Activated T-cell treated with anti-CD3 and anti-CD28 coated beads, Interleukin-2, amount 50 U/mL, for 48 hours (primary cell): Measurements from ENCODE around the gene C1QTNF6.

Experiments
- DNase-seq, 2 experiments: peaks; one replicate each; pipeline ENCODE4 v3.0.0-alpha.2; 2020

The C1QTNF6 gene

DNA sequence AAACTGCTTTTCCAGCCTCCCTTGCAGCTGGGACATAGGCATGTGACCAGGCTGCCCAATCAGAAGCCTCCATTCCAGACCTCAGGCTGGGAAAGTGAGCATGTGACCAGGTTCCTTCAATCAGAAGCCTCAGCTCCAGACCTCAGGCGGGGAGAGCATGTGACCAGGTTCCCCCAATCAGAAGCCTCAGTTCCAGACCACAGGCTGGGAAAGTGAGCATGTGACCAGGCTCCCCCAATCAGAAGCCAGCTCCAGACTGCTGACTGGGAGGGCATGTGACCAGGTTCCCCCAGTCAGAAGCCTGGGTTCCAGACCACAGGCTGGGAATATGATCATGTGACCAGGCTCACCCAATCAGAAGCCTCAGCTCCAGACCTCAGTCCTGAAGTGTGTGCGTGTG, 26.6 kb downstream of the C1QTNF6 start:
- peak; percentile 60 to 70 for DNase-seq

GRCh38 chr22:37160027-37160426, 28.0 kb downstream of the C1QTNF6 start:
- DNase-seq: no peak

DNA sequence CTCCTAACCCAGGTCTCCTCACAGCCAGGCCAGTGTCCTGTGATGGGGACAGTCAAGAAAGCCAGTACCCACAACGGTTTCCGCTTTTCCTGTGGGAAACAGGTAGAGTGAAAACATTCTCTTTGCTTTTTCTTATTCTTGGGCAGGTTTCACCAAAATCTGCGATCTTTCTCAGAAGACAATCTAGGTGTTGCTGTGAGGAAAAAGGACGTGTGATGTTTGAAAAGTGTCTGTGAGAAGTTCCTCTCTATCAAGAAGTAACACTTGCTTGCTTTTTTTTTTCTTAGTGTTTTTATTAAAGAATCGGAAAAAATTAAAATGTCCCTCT, 29.1 kb downstream of the C1QTNF6 start:
- DNase-seq: no peak

- no peak for DNase-seq
Measured at GRCh38 chr22:37157516-37158285, 30.3 kb downstream of the C1QTNF6 start.

DNA sequence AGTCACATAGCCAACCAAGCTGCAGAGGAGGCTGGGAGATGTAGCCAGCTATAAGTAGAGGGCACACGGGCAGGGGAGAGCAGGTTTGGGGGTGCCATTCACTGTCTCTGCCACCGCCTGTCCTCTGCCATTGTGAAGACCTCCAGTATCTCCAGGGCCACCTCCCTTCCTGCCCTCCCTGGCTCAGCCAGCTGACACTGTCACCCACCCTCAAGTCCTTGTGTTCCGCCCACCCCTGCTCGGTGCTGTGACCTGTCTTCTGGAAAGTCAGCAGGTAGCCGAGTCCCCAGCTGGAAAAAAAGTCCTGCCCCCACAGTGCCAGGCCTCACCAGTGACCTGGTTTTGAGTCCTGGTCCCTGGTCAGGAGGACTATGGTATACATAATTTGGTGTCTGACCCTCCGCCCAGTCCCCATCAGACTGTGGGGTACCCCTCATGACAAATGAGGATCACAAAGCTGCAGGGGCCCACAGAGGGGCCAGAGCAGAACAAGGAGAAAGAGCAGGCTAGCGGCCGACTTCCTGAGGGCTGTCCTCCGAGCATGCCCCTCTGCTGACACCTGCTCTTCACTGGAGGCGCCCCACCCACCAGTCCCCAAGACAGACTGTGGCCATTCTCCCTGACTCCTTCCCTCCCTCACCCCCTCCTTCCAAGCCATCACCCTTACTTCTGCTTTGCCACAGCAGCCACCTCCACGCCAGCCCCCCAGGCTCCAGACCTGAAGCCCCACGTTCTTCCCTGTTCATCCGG, 31.2 kb downstream of the C1QTNF6 start:
- DNase-seq: no peak

DNA sequence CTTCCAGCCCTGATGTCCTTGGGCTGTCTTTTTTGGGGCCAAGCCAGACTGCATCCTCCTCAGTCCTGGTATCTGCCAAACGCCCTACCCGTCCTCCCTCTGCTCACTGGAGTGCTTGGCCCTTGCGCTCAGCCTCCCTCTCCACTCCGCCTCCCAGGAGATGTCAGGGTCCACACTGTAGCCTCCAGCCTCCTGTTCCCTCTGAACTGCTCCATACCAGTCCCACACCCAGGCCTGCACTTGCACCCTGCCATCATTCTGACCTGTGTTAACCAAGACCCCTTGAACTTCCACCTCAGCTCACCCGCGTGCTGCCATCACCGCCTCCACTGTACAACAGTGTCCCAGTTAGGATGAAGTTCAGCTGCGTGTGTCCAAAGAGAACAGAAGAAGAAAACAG, 32.1 kb downstream of the C1QTNF6 start:
- no peak for DNase-seq

GRCh38 chr22:37154925-37155712, 32.9 kb downstream of the C1QTNF6 start:
- DNase-seq: peak; percentile 56 to 60

GRCh38 chr22:37153901-37154300, 34.1 kb downstream of the C1QTNF6 start:
- DNase-seq: no peak

DNA sequence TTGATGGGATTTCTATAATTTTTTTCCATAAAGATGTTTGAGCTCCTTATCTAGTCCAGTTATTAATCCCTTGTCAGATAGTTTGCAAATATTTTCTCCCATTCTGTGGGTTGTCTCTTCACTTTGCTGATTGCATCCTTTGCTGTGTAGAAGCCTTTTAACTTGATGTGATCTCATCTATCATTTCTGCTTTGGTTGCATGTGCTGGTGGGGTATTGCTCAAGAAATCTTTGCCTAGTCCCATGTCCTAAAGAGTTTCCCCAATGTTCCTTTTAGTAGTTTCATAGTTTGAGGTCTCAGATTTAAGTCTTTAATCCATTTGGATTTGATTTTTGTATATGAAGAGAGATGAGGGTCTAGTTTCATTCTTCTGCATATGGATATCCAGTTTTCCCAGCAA, 36.6 kb downstream of the C1QTNF6 start:
- no peak for DNase-seq

DNA sequence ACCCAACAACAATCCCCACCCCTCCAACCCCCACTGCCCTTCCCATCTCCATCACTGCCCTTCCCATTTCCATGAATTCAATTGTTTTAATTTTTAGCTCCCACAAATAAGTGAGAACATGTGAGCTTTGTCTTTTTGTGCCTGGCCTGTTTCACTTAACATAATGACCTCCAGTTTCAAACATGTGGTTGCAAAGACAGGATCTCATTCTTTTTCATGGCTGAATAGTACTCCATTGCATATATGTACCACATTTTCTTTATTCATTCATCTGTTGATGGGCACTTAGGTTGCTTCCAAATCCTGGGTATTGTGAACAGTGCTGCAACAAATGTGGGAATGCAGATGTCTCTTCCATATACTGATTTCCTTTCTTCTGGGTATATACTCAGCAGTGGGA, 37.3 kb downstream of the C1QTNF6 start:
- DNase-seq: no peak

DNA sequence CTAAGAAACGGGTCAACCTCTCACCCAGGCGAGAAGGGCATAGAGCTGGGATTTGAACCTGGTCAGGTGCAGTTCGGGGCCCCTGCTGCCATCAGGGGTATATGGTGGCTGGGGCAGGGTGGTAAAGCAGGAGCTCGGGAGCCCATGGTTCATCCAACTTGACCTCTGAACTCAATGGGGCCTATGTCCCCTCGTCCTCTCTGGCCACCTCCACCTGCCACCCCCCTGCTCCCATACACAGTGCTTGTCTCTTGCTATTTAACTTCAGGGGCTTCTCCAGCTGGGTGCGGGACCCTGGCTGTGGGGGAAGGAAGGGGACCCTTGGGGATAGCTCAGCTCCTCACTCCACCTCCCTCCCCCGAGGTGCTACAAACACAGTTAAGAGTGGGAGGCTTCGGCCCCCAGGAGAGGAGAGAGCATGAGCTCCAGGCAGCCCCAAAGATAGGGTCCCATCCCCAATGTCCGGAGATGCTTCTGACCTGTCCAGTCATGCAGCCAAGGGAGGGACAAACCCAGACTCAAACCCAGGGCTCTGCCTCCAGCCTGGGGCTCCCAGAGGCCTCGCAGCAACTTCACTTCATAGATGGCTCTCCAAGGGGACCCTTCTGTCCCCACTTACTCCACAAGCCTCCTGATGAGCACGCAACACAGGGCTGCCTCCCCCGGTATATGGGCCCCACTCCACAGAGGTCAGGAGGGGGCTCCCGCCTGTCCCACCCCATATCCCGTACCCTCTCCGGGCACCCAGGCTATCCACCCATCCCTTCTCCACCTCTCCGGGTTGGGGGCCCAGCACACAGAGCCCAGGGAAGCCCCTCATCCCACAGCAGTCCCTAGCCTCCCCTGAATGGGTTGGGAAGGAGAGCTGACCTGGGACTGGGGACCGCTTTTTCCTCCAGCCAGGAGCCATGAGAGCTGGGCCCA, 39.0 kb downstream of the C1QTNF6 start:
- DNase-seq: peak in 1 of 2 experiments; percentile 54

- DNase-seq: peak; percentile 61 to 65
Measured at GRCh38 chr22:37148031-37148651, 39.9 kb downstream of the C1QTNF6 start.

DNA sequence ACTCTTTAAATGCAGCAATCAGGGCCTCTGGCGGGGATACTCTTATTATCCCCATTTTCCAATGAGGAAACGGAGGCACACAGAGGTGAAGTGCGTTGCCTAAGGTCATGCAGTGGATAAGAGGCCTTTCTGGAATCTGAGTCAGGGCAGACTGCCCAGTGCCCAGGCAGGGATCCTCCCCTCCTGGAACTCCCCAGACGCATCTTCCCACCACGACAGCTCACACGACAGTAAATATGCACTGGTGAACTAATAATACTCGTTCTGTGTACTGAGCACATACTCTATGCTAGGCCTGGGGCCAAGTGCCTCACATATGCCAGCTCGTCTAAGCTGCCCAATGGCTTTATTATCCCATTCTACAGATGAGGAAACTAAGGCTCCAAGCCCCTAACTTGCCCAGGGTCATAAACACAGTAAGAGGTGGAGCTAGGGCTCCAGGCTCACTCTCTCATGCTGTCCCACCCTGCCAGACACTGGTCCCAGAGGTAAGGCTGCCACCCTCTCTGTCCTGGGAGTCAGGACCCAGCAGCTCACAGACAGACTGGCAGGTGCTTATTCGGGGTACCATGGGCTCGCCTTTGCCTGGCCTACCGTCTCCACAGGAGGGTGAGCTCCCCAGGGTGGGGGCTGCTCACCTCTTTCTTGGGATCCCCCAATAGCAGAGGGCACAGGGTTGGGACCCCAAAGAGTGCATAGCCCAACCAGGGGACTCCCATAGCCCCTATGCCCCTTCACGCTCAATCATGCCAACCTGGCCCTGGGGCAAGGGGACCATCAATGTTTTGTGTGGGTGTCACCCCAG, 40.7 kb downstream of the C1QTNF6 start:
- DNase-seq: no peak

DNA sequence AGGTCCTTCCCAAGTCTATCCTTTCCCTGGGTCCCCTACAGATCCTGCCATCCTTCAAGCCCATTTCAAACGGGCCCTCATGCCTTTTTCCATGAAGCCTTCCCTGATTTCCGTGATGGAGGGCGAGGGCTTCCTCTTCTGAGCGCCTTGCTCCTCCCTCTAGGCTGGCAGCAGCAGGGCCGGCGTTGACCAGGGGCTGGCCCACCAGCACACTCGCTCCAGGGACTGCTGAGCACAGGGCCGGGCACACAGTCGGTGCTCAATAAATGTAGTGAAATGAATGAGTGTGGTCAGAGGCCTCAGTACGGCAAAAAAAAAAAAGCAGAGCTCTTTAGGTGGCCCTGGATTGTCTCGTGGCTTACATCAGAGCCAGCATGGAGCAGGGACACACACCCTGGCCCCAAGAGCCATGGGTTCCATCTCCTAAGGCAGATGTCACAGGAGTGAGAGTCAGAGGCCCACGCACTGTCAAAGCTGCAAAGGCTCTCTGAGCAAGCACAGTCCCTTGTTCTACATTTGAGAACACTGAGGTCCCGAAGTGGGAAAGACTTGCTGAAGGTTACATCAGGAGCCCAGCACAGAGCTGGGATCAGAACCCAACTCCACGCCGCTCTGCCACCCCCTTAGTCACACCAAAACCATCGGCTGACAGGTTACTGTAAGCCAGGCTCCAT, 41.4 kb downstream of the C1QTNF6 start:
- DNase-seq: no peak

GRCh38 chr22:37146051-37146385, 42.0 kb downstream of the C1QTNF6 start:
- no peak for DNase-seq

DNA sequence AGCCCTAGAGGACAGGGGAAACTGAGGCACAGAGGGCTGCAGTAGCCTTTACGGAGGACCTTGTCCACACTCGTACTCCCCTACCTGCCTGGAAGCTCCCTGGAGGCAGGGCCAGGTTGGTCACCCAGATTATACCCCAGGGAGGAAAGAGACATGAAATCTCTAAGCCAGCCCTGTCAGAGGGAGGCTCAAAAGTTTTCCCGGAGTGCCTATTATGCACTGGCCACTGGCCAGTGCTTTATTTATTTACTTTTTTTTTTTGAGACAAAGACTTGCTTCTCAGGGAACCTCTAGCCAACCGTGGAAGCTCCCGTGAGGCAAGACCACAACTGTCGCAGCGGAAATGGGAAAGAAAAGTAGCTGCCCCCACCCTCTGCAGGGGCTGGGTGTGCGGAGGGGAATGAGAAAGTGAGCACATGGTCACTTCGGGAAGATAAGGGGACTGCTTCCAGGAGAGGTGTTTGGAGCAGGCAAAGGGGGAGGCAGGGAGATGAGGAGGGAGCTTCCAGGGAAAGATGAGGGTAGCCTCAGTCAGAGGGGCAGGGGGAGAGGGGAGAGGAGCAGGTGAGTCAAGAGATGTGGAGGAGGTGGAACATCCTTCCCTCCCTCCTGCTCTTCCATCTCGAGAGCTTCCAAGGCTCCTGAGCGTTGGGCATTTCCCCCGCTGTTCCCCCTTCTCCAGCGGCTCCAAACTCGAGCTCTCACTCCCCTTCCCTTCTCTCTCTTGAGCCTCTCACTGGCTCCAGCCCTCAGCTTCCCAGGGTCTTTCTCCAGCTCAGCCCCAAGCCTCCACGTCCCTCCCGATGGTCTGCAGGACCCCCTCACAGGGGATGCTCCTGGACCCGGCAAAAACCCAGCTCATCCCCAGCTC, 42.6 kb downstream of the C1QTNF6 start:
- DNase-seq: no peak

GRCh38 chr22:37144180-37144554, 43.9 kb downstream of the C1QTNF6 start:
- no peak for DNase-seq

DNA sequence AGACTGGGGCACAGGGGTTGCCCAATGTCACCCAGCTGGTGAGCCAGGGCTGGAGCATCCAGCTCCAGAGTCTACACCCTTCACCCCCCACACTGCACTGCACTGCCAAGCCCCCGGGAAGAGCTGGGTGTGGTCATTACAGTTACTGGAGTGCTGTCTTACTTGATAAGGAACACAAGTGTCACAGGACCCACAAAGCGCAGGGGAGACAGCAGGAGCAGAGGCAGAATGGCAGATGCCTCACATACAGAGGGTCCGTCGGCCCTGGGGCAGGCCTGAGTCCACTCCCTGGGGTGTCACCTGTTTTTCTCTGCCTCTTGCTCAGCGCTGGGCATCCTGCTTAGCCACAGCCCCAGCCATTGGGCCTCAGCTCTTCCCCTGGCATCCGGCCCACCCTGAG, 46.1 kb downstream of the C1QTNF6 start:
- no peak for DNase-seq

GRCh38 chr22:37141476-37141875, 46.6 kb downstream of the C1QTNF6 start:
- no peak for DNase-seq
